Gastroesophageal sphincter (tissue), 3 donors: ENCODE results near the gene SHISA6.

Source experiments
- POLR2A ChIP-seq, 2 donors: fragments of 450-650 bp; IDR thresholded peaks; one replicate each; pipeline ENCODE4 v1.6.1; 2017; ENCODE audit warnings: antibody characterized with exemption in 2 of 2, mild to moderate bottlenecking in 2 of 2, moderate library complexity in 1 of 2
- TF ChIP-seq, protein P1 (sequence below), 4 experiments: fragments of 200-600 bp in 2 of 4; fragments of 450-650 bp in 2 of 4; sonication (generic) in 1 of 4; IDR thresholded peaks; one replicate each; pipeline ENCODE4 v1.5.1; 2017 to 2019; ENCODE audit warnings: antibody characterized with exemption in 4 of 4, mild to moderate bottlenecking in 2 of 4, moderate library complexity in 2 of 4

DNA sequence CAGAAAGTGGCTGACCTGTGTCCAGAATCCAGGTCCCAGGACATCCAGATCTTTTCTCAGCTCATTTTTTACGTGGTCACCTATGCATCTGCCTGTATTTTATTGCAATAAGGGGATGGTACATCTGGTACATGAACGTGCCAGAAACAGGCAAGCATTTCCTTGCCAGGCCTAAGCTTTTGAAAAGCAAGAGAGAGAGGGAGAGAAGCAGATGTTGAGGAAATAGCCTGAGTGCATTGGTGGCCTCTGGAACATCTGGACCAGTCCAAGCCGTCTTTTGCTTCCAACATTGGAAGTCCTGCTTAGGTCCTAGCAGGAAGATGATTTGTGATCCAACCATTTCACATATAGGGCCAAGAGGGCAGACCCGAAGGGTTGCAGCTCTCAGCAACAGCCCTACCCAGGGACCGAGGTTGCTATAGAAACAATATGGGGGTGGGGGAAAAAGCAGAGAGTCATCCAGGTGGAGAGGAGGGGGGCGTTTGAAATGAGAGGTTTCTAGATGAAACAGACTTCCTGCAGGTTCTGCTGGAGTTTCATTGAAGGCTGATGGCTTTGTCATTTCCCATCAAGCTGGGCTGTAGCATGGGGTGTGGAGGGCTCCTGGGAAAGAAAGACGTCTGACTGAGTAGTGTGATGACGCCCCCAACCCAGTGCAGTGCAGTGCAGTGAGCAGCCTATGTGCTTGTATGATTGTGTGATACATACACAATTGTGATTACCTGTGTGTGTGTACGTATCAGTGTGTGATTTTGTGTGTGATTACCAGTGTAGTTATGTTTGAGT, 61.6 kb downstream of the SHISA6 start:
- TF ChIP-seq, protein P1, sequence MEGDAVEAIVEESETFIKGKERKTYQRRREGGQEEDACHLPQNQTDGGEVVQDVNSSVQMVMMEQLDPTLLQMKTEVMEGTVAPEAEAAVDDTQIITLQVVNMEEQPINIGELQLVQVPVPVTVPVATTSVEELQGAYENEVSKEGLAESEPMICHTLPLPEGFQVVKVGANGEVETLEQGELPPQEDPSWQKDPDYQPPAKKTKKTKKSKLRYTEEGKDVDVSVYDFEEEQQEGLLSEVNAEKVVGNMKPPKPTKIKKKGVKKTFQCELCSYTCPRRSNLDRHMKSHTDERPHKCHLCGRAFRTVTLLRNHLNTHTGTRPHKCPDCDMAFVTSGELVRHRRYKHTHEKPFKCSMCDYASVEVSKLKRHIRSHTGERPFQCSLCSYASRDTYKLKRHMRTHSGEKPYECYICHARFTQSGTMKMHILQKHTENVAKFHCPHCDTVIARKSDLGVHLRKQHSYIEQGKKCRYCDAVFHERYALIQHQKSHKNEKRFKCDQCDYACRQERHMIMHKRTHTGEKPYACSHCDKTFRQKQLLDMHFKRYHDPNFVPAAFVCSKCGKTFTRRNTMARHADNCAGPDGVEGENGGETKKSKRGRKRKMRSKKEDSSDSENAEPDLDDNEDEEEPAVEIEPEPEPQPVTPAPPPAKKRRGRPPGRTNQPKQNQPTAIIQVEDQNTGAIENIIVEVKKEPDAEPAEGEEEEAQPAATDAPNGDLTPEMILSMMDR (IDR thresholded peaks at IDR 0.05): no peak
- TF ChIP-seq POLR2A (IDR thresholded peaks at IDR 0.05): no peak
